Tibial artery (tissue), 4 donors: Measurements from ENCODE around the gene MDM1.

Experiments used
- DNase-seq, 2 donors: peaks; one replicate each; pipeline ENCODE4 v3.0.0-alpha.2; 2019
- H3K27ac ChIP-seq, 2 donors: fragments of 200-600 bp; sonication (generic) in 1 of 2; 1 replicate in 1 of 2; 2 replicates in 1 of 2; pipeline ENCODE4 v1.5.1; 2018 to 2019; ENCODE audit warnings: mild to moderate bottlenecking in 1 of 2
- H3K27me3 ChIP-seq, 2 donors: fragments of 200-600 bp; sonication (generic) in 1 of 2; one replicate each; pipeline versions ENCODE4 v1.5.1 to v1.6.0; 2016 to 2019
- H3K36me3 ChIP-seq, 3 donors: fragments of 200-600 bp; sonication (generic) in 2 of 3; one replicate each; pipeline ENCODE4 v1.5.1; 2016 to 2019; ENCODE audit warnings: mild to moderate bottlenecking in 2 of 3
- H3K4me1 ChIP-seq, 4 donors: fragments of 200-600 bp; sonication (generic) in 2 of 4; 1 replicate in 3 of 4; 2 replicates in 1 of 4; pipeline ENCODE4 v1.5.1; 2016 to 2019
- H3K4me3 ChIP-seq, 2 donors: fragments of 200-600 bp; sonication (generic) in 1 of 2; 1 replicate in 1 of 2; 2 replicates in 1 of 2; pipeline ENCODE4 v1.5.1; 2018 to 2019; ENCODE audit warnings: mild to moderate bottlenecking in 2 of 2
- H3K9me3 ChIP-seq, 3 donors: fragments of 200-600 bp; sonication (generic) in 1 of 3; one replicate each; pipeline ENCODE4 v1.5.1; 2016 to 2019
- intact Hi-C: fragments of 100-400 bp; cut with DNase I; formaldehyde crosslinking; loops from one replicate; pipeline ENCODE4 v1.15.0; 2023; ENCODE audit warnings: low total_unique reads
- TF ChIP-seq, protein P1 (sequence below), 2 experiments: fragments of 200-600 bp in 1 of 2; fragments of 450-650 bp in 1 of 2; IDR thresholded peaks; one replicate each; pipeline ENCODE4 v1.5.1; 2017 to 2019; ENCODE audit warnings: antibody characterized with exemption in 2 of 2, mild to moderate bottlenecking in 1 of 2, moderate library complexity in 1 of 2

The MDM1 gene

DNA sequence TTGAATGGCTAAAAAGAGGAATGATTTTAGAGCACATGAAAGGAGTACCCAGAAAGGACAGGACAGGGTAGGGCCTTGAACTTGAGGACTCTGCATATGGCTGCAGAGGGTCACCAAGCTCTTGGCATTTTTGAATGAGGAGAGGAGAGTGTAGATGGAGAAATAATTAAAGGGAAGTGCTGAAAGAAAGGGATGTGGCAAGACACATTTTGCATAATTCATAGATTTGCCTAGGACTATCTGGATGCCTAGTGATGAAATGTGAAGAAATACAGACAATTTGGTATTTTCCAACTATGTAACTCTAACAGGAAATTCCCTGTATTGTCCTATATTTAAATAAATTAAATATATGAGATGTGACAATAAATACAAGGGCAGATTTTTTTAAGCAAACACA, 27.5 kb upstream of the MDM1 start:
- DNase-seq, result no peak
- Histone ChIP-seq H3K4me3 (no peak overlapping the region), H3K27me3 (no peaks in the 10 kb centered on the region), H3K27ac (no peak overlapping the region), H3K9me3 (no peaks in the 10 kb centered on the region), H3K36me3 (no peaks in the 10 kb centered on the region), H3K4me1 (peaks cover under 1 to 18% (median 8%) of the 10 kb centered on the region in 4 donors)
- intact Hi-C loops, result loop anchor here (5.0 to 10.0 kb wide), 3 partner anchors 253 to 385 kb away; partner anchors contain the start of genes NUP107, RAP1B and SLC35E3
- TF ChIP-seq, protein P1, sequence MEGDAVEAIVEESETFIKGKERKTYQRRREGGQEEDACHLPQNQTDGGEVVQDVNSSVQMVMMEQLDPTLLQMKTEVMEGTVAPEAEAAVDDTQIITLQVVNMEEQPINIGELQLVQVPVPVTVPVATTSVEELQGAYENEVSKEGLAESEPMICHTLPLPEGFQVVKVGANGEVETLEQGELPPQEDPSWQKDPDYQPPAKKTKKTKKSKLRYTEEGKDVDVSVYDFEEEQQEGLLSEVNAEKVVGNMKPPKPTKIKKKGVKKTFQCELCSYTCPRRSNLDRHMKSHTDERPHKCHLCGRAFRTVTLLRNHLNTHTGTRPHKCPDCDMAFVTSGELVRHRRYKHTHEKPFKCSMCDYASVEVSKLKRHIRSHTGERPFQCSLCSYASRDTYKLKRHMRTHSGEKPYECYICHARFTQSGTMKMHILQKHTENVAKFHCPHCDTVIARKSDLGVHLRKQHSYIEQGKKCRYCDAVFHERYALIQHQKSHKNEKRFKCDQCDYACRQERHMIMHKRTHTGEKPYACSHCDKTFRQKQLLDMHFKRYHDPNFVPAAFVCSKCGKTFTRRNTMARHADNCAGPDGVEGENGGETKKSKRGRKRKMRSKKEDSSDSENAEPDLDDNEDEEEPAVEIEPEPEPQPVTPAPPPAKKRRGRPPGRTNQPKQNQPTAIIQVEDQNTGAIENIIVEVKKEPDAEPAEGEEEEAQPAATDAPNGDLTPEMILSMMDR (IDR thresholded peaks at IDR 0.05), result no peak

DNA sequence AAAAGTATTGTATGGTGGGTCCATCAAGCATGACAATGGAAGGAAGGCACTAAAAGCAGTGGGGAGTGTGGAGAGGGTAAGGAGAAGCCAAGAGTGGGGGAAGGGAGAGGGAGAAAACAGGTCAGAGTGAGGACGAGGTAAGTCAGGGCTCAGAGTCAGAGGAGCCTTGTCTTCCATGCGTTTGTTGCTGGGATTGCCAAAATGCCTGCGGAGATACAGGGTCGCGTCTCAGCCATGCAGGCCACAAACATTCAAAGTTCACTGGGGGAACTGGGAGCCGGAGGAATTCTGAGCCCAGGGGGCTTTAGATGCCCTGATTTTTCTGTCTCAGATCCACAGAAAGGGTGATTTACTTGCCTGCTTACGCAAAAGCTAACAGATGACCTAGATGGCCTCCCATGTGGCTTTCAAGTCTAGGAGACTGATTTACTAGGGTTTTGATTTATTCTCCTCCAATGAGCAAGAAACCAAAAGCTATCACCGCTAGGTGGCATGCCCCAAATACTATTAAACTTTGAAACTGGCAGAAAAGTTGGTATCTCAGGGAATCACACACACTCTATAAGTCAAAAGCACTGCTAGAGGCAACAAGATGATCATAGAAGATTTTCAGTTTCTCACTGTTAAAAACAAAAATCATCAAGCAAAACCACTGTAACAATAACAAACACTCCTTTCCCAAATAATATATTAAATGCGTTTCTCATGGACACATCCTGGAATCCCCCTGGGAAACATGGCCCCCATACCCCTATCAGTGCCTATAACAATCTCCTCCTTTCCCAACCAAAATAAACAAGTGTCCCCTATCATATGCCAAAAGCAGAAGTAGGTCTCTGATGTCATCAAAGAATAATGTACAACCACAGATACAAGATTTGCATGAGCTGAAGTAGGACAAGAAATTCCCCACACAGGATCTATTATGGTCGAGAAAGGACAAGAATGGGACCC, 26.6 kb upstream of the MDM1 start:
- DNase-seq, result peak; percentile 70 to 74
- H3K27me3 ChIP-seq, result no peaks in the 10 kb centered on the region
- H3K9me3 ChIP-seq, result no peaks in the 10 kb centered on the region
- no peaks in the 10 kb centered on the region for H3K36me3 ChIP-seq
- H3K4me3 ChIP-seq, result no peak overlapping the region
- H3K27ac ChIP-seq, result peak overlapping the region in 1 of 2 donors; percentile 19
- TF ChIP-seq, protein P1 (IDR thresholded peaks at IDR 0.05), result peak; percentile 65 to 78
- intact Hi-C loops, result no loop called here
- H3K4me1 ChIP-seq, result peaks cover 0 to 10% (median 4%) of the 10 kb centered on the region in 4 donors

DNA sequence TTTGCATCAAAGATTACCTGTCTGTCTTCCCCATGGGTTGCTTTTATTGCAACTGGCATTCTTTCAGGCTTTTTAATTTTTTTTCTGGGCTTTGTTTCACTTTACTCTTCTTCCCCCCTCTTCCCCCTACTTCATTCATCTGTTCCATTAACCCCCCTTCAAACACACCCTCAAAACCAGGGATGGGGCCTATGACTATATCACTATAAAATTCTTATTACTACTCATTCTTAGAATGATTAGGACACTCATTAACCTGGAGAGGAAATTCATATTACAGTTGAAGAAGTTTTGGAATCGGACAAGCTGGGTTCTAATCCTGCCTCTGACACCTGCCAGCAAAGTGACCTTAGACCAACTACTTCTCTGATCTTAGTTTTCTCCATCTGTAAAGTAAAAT, 24.8 kb upstream of the MDM1 start:
- no peak for DNase-seq
- intact Hi-C loops, result no loop called here
- Histone ChIP-seq H3K36me3 (no peaks in the 10 kb centered on the region), H3K9me3 (no peaks in the 10 kb centered on the region), H3K27me3 (no peaks in the 10 kb centered on the region), H3K4me1 (peaks cover 0 to 10% (median 4%) of the 10 kb centered on the region in 4 donors), H3K4me3 (no peak overlapping the region), H3K27ac (no peak overlapping the region)
- TF ChIP-seq, protein P1 (IDR thresholded peaks at IDR 0.05), result no peak

DNA sequence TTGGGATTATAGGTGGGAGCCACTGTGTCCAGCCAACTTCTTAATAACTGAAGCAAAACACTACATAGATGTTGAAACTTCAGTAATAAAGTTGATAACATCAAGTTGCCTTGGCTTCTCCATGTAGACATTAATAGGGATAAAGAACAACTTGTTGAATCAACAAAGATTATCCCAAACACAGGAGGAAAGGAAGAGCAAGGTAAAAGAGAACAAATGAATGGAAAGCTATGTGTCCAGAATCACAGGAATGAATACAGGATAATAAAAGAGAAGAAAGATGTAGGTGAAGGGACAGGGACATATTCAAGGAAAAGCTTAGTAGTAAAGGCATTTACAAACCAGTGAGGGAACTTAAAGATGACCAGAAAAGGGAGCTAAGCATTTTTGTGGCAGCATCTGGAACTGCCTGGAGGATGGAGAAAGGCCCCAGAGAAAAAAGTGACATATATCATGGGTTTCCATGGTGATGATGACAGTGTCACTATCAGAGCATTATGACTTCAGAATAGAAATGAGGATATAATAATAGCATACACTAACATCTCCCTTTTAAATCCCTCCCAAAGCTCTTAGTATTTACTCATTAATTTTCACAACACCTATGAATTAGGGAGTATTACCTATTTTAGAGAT, 24.0 kb upstream of the MDM1 start:
- peaks cover 0 to 11% (median 4%) of the 10 kb centered on the region in 4 donors for H3K4me1 ChIP-seq
- TF ChIP-seq, protein P1 (IDR thresholded peaks at IDR 0.05), result no peak
- H3K9me3 ChIP-seq, result no peaks in the 10 kb centered on the region
- no peak overlapping the region for H3K4me3 ChIP-seq
- no peaks in the 10 kb centered on the region for H3K36me3 ChIP-seq
- H3K27ac ChIP-seq, result no peak overlapping the region
- intact Hi-C loops, result no loop called here
- DNase-seq, result no peak
- no peaks in the 10 kb centered on the region for H3K27me3 ChIP-seq

DNA sequence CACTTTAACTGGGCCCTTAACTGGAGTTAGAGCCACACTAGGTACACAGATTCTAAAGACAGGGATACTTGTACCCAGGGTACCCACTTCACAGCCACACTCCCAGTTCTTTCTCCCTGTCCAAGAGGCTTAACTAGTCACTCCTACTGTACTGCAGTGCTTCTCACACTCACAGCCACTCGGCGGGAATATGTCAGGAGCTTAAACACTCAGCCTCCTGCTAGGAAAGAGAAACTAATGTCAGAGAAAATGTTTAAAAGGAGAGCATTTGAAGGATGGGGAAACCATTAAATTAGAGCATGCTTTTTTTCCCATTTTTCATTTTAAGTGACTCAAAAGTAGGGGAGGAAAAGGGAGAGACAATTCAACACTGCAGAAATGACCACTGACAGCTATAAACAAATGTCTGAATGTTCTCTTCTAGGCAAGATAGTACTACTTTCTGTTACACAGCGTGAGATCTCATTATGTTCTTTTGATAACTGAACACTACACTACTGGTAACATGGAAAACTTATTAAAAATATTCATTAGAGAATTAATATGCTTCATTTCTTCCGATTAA, 22.9 kb upstream of the MDM1 start:
- Histone ChIP-seq H3K36me3 (no peaks in the 10 kb centered on the region), H3K4me1 (peaks cover 0 to 22% (median 4%) of the 10 kb centered on the region in 4 donors), H3K27me3 (no peaks in the 10 kb centered on the region), H3K4me3 (no peak overlapping the region), H3K27ac (no peak overlapping the region), H3K9me3 (no peaks in the 10 kb centered on the region)
- no peak for DNase-seq
- intact Hi-C loops, result no loop called here
- TF ChIP-seq, protein P1 (IDR thresholded peaks at IDR 0.05), result no peak
